Liver (tissue), 9 donors: Measurements from ENCODE around the gene FSIP1. TPM values are rescaled to one million over a fixed set of nuclear protein-coding genes. Genes with fewer than 3 reads are reported as not detected.
A peak's percentile ranks its signal among the peaks of the same experiment; 100 is the strongest.

Experiments
- DNase-seq: peaks from one replicate; pipeline ENCODE4 v3.0.0-alpha.2; 2017; ENCODE audit warnings: low spot score
- H3K27ac ChIP-seq, 2 donors: one replicate each; pipeline ENCODE4 v1.7.0; 2013; ENCODE audit warnings: inconsistent platforms in 2 of 2, low read length in 2 of 2, control low read depth in 1 of 2, low read depth in 1 of 2, mild to moderate bottlenecking in 1 of 2
- H3K27me3 ChIP-seq, 4 donors: one replicate each; pipeline versions ENCODE4 v1.6.1 to v1.7.0; 2013; ENCODE audit warnings: low read length in 3 of 4, inconsistent platforms in 1 of 4, mild to moderate bottlenecking in 1 of 4, moderate library complexity in 1 of 4; ENCODE audit not compliant: control insufficient read depth in 4 of 4, insufficient read depth in 4 of 4
- H3K36me3 ChIP-seq, 4 donors: one replicate each; pipeline versions ENCODE4 v1.6.1 to v1.7.0; 2013; ENCODE audit warnings: low read length in 3 of 4, mild to moderate bottlenecking in 3 of 4, low read depth in 1 of 4, moderate library complexity in 1 of 4; ENCODE audit not compliant: control insufficient read depth in 4 of 4, insufficient read depth in 3 of 4
- H3K4me1 ChIP-seq, 4 donors: one replicate each; pipeline versions ENCODE4 v1.6.1 to v1.7.0; 2013; ENCODE audit warnings: low read length in 3 of 4, mild to moderate bottlenecking in 3 of 4, moderate library complexity in 1 of 4; ENCODE audit not compliant: control insufficient read depth in 4 of 4, insufficient read depth in 4 of 4
- H3K4me3 ChIP-seq, 3 donors: one replicate each; pipeline versions ENCODE4 v1.6.1 to v1.7.0; 2013; ENCODE audit warnings: low read length in 3 of 3, control low read depth in 1 of 3, low read depth in 1 of 3, mild to moderate bottlenecking in 1 of 3
- H3K9ac ChIP-seq, 2 donors: one replicate each; pipeline ENCODE4 v1.7.0; 2013; ENCODE audit warnings: low read length in 2 of 2, mild to moderate bottlenecking in 2 of 2, moderate library complexity in 2 of 2, control low read depth in 1 of 2, low read depth in 1 of 2
- H3K9me3 ChIP-seq, 4 donors: one replicate each; pipeline versions ENCODE4 v1.6.1 to v1.7.0; 2013; ENCODE audit warnings: low read length in 3 of 4; ENCODE audit not compliant: control insufficient read depth in 4 of 4
- CTCF ChIP-seq: fragments of 150-350 bp; IDR thresholded peaks from 2 replicates; pipeline ENCODE4 v1.5.1; 2017; ENCODE audit warnings: improper control_type of control experiment, low read depth, low read length; ENCODE audit not compliant: missing input control
- EGR1 ChIP-seq, 2 donors: IDR thresholded peaks; 2 replicates each; pipeline ENCODE4 v1.6.1; 2016 to 2018; ENCODE audit warnings: antibody characterized with exemption in 2 of 2, low read depth in 2 of 2
- GABPA ChIP-seq, 2 donors: IDR thresholded peaks in 1 of 2; conservative IDR thresholded peaks in 1 of 2; 2 replicates each; pipeline ENCODE4 v1.6.1; 2016; ENCODE audit warnings: antibody characterized with exemption in 2 of 2, mild to moderate bottlenecking in 1 of 2, moderate library complexity in 1 of 2
- HNF4A ChIP-seq, 2 donors: conservative IDR thresholded peaks; 2 replicates each; pipeline ENCODE4 v1.6.1; 2016; ENCODE audit warnings: antibody characterized with exemption in 2 of 2, mild to moderate bottlenecking in 2 of 2
- HNF4G ChIP-seq: IDR thresholded peaks from 2 replicates; pipeline ENCODE4 v1.6.1; 2016; ENCODE audit warnings: antibody characterized with exemption
- RAD21 ChIP-seq, 2 donors: IDR thresholded peaks; 2 replicates each; pipeline ENCODE4 v1.6.1; 2016; ENCODE audit warnings: antibody characterized with exemption in 2 of 2, mild to moderate bottlenecking in 2 of 2
- REST ChIP-seq: IDR thresholded peaks from 2 replicates; pipeline ENCODE4 v1.6.1; 2016; ENCODE audit warnings: antibody characterized with exemption, mild to moderate bottlenecking
- RXRA ChIP-seq, 2 donors: IDR thresholded peaks; 2 replicates each; pipeline ENCODE4 v1.6.1; 2017 to 2018; ENCODE audit warnings: antibody characterized with exemption in 2 of 2, mild to moderate bottlenecking in 1 of 2
- SP1 ChIP-seq: IDR thresholded peaks from 2 replicates; pipeline ENCODE4 v1.6.1; 2018; ENCODE audit warnings: antibody characterized with exemption, mild to moderate bottlenecking
- TAF1 ChIP-seq: conservative IDR thresholded peaks from 2 replicates; pipeline ENCODE4 v1.6.1; 2016; ENCODE audit warnings: antibody characterized with exemption, mild to moderate bottlenecking
- WGBS: extraction: QIAGEN DNeasy Blood & Tissue Kit; methylation state at CpG from one replicate; pipeline ENCODE4 v1.1.7; 2013; 5-methylcytosine and 5-hydroxymethylcytosine counted together
- polyA plus RNA-seq, 2 donors: library from polyadenylated mRNA; stranded (reverse) in 1 of 2; unstranded in 1 of 2; fragments of 200-250 nt in 1 of 2; fragments of >200 nt in 1 of 2; fragmentation: Nextera tagmentation in 1 of 2; extraction: Ambion mirVana in 1 of 2; gene quantifications; one replicate each; pipeline versions ENCODE4 v1.2.1 to v1.2.3, GENCODE V29; 2013 to 2015
- total RNA-seq, 2 donors: library from RNA; depleted of rRNA; stranded (reverse); fragments of >200 nt; gene quantifications; one replicate each; pipeline ENCODE4 v1.2.3, GENCODE V29; 2014
- TF ChIP-seq, protein P1 (sequence below): IDR thresholded peaks from 2 replicates; pipeline ENCODE4 v1.6.1; 2016; ENCODE audit warnings: antibody characterized with exemption
- TF ChIP-seq, protein P2 (sequence below): IDR thresholded peaks from 2 replicates; pipeline ENCODE4 v1.6.1; 2016; ENCODE audit warnings: antibody characterized with exemption
- donor health status: healthy.
- donor health status: healthy.
- donor health status: healthy.
- donor health status: healthy.
- donor health status: healthy.

Gene FSIP1
- total and polyA plus RNA-seq, 4 donors = 0.05 to 0.29 (median 0.13) TPM

- H3K4me1 ChIP-seq = peaks cover 0 to 3% (median 1%) of the 10 kb centered on the region in 4 donors
- 83% methylated on average over 11 of the region's 11 CpGs for WGBS
- H3K27ac ChIP-seq = no peak overlapping the region
- H3K9ac ChIP-seq = no peak overlapping the region
- TF ChIP-seq GABPA (IDR thresholded peaks at IDR 0.05 in 1 of 2, conservative IDR thresholded peaks at IDR 0.05 in 1 of 2) = no peak
- TF ChIP-seq HNF4G = no peak
- TF ChIP-seq CTCF = no peak
- no peak for TF ChIP-seq EGR1 (IDR thresholded peaks at IDR 0.05; ENCODE audit: low read depth in 2 of 2)
- TF ChIP-seq, protein P1, sequence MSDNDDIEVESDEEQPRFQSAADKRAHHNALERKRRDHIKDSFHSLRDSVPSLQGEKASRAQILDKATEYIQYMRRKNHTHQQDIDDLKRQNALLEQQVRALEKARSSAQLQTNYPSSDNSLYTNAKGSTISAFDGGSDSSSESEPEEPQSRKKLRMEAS = no peak
- no peak for TF ChIP-seq RXRA (IDR thresholded peaks at IDR 0.05)
- TF ChIP-seq, protein P2, sequence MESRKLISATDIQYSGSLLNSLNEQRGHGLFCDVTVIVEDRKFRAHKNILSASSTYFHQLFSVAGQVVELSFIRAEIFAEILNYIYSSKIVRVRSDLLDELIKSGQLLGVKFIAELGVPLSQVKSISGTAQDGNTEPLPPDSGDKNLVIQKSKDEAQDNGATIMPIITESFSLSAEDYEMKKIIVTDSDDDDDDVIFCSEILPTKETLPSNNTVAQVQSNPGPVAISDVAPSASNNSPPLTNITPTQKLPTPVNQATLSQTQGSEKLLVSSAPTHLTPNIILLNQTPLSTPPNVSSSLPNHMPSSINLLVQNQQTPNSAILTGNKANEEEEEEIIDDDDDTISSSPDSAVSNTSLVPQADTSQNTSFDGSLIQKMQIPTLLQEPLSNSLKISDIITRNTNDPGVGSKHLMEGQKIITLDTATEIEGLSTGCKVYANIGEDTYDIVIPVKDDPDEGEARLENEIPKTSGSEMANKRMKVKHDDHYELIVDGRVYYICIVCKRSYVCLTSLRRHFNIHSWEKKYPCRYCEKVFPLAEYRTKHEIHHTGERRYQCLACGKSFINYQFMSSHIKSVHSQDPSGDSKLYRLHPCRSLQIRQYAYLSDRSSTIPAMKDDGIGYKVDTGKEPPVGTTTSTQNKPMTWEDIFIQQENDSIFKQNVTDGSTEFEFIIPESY = no peak
- TF ChIP-seq HNF4A (conservative IDR thresholded peaks at IDR 0.05) = no peak
- no peak for TF ChIP-seq RAD21 (IDR thresholded peaks at IDR 0.05)
- TF ChIP-seq SP1 = no peak
- no peak for TF ChIP-seq TAF1
- no peak for TF ChIP-seq REST
- H3K9me3 ChIP-seq = peaks cover 0 to 3% (median 0%) of the 10 kb centered on the region in 4 donors
- DNase-seq = no peak
- H3K27me3 ChIP-seq = no peaks in the 10 kb centered on the region
- no peak overlapping the region for H3K4me3 ChIP-seq
- no peaks in the 10 kb centered on the region for H3K36me3 ChIP-seq
Observed at GRCh38 chr15:39641191-39641889, 141.3 kb downstream of the FSIP1 start.

DNA sequence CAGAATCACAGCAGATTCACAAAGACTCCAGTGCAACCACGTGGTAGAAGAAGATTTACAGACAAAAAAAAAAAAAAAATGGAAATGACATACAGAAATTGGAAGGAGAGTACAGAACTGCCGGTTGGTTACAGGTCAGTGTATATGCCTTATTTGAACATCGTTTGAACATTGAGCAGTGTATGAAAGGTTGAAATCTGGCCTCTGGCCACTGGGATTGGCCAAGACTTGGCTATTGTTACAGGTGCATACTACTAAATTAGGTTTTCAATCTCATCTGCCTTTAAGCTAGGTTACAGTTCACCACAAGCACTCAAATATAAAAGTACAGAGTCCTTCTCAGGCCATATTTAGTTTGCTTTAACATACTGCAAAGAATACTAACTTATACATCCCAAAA is 142.0 kb downstream of the FSIP1 start:
- WGBS = 47% methylated on average over 3 of the region's 3 CpGs
- Histone ChIP-seq H3K4me1 (peaks cover 0 to 3% (median 1%) of the 10 kb centered on the region in 4 donors), H3K9ac (no peak overlapping the region), H3K9me3 (peaks cover 0 to 3% (median 0%) of the 10 kb centered on the region in 4 donors), H3K4me3 (no peak overlapping the region), H3K27me3 (no peaks in the 10 kb centered on the region), H3K27ac (no peak overlapping the region), H3K36me3 (no peaks in the 10 kb centered on the region)
- peak; percentile 32 to 46 for TF ChIP-seq HNF4A (conservative IDR thresholded peaks at IDR 0.05)
- TF ChIP-seq EGR1 (IDR thresholded peaks at IDR 0.05; ENCODE audit: low read depth in 2 of 2) = no peak
- no peak for DNase-seq
